ENCODE results near the gene URB1.
"Not testable (repeated sequence)": the region's sequence is repeated elsewhere in the genome, so short reads cannot be mapped to it uniquely, and the experiment has no call there.

Gene URB1

DNA sequence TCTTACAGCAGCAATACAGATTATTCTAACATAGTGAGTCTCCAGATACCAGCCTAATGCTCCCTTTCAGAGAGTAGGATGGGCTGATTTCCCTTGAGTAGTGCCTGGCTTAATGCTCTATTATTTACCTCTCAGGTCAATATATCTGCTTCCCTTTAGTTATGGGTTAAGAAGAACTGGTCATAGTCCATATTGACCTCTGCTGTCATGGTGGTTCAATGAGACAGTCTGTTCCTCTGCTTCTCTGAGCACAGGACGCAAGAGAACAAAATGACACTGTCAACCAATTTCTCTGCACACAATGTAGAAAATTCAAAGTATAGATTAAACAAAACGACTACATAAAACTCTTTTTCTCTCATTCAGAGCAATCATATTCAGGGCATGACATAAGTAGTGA is 91.2 kb downstream of the URB1 start:
- in situ Hi-C loops (cut with MboI; ENCODE audit: low sequenced_read_pairs): no loop called here

DNA sequence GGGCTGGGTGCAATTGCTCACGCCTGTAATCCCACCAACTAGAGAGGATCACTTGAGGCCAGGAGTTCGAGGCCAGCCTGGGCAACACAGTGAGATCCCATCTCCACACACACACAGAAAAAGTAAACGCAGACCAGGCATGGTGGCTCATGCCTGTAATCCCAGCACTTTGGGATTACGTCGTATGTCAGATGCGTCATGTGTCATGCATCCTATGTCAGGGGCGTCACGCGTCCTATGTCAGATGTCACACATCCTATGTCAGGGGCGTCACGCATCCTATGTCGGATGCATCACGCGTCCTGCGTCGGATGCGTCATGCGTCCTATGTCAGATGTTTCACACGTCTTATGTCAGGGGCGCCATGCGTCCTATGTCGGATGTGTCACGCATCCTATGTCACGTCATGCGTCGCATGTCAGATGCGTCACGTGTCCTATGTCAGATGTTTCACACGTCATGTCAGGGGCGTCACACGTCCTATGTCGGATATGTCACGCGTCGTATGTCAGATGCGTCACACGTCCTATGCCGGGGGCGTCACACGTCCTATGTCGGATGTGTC is 92.6 kb downstream of the URB1 start:
- in situ Hi-C loops (cut with MboI; ENCODE audit: low sequenced_read_pairs): no loop called here

DNA sequence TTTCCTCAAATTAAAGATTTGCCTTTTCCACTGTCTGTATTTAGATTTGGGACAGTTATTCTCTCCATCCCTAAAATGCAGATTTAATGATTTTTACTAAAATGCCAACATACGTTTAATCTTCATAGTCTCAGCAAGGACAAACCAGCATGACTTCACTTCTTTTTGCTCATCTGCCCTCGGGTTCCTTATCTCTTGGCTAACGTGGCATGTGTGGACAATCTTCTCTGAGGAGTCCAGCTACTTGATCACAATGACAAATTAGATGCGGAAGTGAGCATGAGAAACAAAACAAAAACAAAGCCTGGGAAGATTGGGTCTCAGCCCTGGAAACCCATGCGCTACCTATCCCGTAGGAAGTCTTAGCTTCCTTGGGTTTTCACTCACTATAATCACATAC is 93.1 kb downstream of the URB1 start:
- in situ Hi-C loops (cut with MboI; ENCODE audit: low sequenced_read_pairs): no loop called here

DNA sequence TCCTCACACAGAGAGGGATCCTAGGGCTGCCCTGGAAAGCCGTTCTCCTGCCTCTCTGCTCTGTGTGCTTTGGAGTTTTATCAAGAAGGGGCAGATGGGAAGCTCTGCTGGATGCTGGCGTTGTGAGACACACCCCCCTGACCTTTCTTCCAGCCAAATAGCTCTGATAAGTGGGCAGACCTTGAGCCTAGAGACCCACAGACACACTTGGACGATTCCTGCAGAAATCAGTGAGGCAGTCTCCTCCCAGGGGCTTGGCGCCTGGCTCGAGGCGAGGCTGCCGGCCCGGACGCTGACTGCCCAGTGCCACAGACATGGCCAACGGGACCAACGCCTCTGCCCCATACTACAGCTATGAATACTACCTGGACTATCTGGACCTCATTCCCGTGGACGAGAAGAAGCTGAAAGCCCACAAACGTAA is 94.1 kb downstream of the URB1 start, which contains the start of gene MRAP:
MRAP (plus strand) TSS at position 198 of the 424 bp plus-strand sequence; CDS start at position 315, 117 bp downstream.
- in situ Hi-C loops (cut with MboI; ENCODE audit: low sequenced_read_pairs): no loop called here

DNA sequence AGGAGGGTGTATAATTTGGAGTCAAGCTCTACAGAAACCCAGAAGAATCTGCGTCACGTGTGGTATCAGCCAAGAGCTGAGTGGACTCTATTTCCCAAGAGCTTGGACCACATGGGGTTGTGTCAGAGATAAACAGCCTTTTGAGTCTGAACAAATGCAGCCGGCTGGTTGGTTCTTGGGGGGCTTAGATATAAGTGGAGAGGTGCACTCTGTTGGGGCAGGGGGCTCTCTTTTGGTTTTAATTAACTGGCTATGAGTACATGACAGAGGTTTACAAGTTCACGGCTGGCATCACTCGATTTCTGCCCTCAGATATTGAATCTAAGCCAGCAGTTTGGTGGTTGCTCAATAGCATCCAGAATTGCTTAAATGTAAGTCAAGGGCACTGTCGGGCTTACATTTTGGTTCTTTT is 94.7 kb downstream of the URB1 start:
- in situ Hi-C loops (cut with MboI; ENCODE audit: low sequenced_read_pairs): no loop called here

DNA sequence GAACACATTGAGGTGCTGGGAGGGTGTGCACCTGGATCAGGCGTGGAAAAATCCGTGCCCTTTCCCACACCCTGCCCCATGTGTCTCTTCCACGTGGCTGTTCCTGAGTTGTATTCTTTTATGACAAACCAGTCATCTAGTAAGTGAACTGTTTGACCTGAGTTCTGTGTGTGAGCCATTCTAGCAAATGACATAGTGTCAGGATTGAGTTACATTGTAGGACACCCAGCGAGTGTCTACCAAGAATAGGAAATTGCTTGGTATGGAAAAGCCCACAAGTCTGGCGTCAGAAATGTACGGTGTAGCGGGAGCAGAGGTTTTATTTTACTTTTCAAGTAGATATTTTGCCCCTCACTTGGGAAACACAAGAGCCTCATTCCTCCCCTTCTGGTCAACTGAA is 95.4 kb downstream of the URB1 start:
- in situ Hi-C loops (cut with MboI; ENCODE audit: low sequenced_read_pairs): no loop called here

DNA sequence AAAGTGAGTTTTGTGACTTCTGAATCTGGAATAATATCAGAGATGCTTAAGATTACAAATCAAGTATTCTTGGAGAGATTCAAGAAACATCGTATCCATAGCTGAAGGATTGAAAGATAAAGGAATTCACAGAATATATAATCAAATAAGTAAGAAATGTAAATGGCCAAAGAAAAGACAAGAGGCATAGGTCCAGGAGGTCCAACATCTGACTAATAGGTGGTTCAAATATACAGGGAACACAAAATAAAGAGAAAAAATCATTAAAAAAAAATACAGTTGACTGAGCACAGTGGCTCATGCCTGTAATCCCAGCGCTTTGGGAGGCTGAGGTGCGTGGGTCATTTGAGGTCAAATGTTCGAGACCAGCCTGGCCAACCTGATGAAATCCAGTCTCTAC is 107.3 kb downstream of the URB1 start:
- in situ Hi-C loops (cut with MboI; ENCODE audit: low sequenced_read_pairs): no loop called here

DNA sequence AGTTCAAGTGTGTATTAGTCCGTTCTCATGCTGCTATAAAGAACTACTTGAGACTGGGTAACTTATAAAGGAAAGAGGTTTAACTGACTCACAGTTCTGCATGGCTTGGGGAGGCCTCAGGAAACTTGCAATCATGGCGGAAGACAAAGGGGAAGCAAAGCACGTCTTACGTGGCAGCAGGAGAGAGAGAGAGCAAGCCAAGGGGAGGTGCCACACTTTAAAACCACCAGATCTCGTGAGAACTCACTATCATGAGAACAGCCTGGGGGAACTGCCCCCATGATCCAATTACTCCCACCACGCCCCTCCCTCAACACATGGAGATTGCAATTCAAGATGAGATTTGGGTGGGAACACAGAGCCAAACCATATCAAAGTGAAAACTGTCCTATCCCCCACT is 109.8 kb downstream of the URB1 start:
- in situ Hi-C loops (cut with MboI; ENCODE audit: low sequenced_read_pairs): no loop called here

DNA sequence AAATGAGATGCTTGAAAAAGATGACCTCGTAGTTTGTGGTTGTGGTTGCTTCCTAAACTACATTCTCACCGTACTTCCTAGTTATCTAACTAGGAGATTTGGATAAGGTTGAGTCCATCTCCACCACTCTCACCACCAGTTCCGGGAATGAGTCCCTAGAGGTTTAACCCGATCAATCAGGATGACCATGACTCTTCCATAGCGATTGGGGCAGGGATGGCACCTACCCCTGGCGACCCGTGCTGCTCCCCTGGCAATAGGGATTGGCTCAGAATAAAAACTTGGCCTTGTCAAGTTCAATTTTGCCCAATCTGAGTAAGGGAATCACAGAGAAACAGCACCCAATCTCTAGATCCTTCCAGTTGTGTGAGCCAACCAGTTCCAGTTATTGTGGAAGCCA is 111.3 kb downstream of the URB1 start:
- in situ Hi-C loops (cut with MboI; ENCODE audit: low sequenced_read_pairs): no loop called here

DNA sequence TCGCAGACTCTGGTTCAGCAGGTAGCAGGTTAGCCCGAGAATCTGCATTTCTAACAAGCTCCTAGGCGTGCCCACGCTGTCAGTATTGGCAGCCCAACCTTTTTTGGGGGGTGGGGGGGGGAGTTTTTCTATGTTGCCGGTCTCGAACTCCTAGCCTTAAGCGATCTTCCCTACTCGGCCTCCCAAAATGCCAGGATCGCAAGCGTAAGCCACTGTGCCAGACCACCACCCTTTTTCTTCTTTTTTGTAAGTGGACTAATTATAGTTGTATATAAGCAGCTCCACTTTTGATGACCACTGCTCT is 113.5 kb downstream of the URB1 start:
- in situ Hi-C loops (cut with MboI; ENCODE audit: low sequenced_read_pairs): no loop called here

DNA sequence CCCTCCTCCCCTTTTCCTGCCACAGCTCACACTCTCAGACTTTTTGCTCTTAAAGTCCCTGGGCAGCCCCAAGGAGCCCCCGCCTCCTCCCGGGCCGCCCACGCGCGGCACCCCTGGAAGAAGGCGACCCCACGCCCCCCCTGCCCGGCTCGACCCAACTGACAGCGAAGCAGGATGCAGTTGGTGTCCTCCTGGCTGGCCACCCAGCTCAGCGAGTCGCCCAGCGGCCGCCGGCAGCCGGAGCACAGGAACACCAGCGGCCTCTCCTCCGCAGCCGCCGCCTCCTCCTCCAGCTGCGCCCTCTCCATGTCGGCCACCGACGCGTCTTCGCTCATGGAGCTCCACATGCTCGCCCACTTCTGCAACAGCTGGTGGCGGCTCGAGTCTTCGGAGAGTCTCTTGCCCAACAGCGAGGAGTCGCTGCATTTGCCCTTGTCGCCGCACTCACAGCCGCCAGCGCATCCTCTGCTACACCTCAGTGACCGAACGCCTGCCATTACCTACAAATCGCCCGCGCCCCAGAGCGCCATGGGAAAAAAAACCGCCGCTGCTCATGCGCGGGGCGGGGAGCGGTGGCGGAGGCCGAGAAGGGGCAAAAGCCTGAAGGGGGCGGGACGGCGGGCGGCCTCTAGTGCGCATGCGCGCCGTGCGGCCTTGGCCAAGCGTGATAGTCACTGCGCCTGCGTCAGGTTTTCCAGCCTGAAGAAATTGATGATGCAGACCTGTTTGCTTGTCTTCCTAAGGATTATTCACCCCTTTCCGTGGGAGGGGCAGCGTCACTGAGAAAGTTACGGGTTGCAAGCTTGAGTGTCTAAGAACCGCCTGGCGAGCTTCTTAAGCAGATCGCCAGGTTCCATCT is 114.1 kb downstream of the URB1 start, which contains the start of gene MIS18A:
MIS18A (minus strand) TSS at position 532 of the 859 bp plus-strand sequence; CDS start at position 497, 35 bp downstream.
- in situ Hi-C loops (cut with MboI; ENCODE audit: low sequenced_read_pairs): no loop called here

DNA sequence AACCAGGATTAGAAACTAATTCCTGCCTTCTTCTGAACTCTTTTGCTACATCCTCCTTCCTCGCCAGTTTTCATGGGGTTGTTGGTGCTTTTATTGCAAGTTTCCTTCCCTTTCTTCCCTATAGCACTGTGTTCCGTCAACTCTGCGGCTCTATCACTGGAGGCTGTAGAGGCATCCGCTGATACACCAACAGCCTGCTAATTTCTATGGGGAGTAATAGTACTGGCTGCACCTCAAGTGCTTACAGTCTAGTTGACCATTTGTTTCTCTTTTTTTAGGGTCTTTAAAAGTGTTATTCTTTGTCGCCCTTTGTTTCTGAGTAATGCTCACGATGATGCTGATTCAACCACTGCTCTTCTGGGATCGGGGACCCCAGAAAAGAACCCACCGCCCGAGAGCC is 114.7 kb downstream of the URB1 start:
- in situ Hi-C loops (cut with MboI; ENCODE audit: low sequenced_read_pairs): no loop called here

DNA sequence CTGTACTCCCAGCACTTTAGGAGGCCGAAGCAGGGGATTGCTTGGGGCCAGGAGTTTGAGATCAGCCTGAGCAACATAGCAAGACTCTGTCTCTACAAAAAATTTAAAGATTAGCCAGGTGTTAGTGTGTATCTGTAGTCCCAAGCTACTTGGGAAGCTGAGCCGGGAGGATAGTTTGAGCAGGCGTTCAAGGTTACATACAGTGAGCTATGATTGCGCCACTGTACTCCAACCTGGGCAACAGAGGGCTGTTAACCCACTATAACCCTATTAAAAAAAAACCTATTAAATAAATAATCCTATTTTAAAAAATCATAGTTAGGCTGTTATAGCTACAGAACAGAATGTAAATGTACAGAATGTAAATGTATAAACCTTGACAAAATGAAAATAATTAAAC is 116.1 kb downstream of the URB1 start:
- in situ Hi-C loops (cut with MboI; ENCODE audit: low sequenced_read_pairs): no loop called here

DNA sequence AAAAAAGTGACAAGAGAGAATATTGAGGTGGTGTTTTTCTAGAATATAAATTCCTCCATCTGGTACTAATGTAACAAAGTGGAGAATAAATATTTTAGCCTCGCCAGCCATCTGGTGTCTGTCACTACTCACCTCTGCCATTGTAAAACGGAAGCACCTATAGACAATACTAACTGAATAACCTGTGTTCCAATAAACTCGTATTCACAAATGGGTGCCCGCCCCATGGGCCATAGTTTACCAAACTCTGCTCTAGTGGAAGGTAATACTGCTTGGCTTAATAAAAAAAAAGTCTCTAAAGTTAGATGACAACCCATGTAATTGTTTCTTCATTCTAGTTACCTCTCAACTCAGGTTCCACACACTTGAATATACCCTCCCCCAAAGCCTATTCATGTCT is 122.1 kb downstream of the URB1 start:
- in situ Hi-C loops (cut with MboI; ENCODE audit: low sequenced_read_pairs): no loop called here

DNA sequence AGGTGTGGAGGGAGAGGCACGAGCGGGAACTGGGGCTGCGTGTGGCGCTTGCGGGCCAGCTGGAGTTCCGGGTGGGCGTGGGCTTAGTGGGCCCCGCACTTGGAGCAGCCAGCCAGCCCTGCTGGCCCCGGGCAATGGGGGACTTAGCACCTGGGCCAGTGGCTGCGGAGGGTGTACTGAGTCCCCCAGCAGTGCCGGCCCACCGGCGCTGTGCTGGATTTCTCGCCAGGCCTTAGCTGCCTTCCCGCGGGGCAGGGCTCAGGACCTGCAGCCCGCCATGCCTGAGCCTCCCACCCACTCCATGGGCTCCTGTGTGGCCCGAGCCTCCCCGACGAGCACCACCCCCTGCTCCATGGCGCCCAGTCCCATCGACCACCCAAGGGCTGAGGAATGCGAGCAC is 127.5 kb downstream of the URB1 start:
- in situ Hi-C loops (cut with MboI; ENCODE audit: low sequenced_read_pairs): not testable (repeated sequence)

DNA sequence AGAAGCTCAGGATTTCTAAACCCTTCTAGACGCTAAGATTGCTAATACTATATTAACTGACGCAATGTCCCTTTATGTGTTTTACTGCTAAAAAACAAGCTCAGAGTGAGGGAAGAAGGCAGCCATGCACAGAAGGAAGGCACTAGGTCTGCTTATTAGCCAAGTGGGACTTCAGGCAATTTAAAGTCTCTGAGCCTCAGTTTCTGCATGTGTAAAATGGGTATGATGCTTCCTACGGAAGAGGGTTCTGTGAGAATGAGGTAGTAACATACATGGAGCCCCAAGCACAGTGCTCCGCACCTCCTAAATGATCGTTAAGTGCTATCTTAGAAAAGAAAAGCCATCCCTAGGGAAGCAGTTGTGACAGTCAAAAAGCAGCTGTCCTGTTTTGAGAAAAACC is 130.9 kb downstream of the URB1 start:
- in situ Hi-C loops (cut with MboI; ENCODE audit: low sequenced_read_pairs): no loop called here
